ENCODE results near the gene AKNA. TPM values are rescaled to one million over a fixed set of nuclear protein-coding genes. Genes with fewer than 3 reads are reported as not detected.

Gene AKNA
- total RNA-seq, 4 donors from 2014 or later = 34.8 to 63.2 (median 48.6) TPM

DNA sequence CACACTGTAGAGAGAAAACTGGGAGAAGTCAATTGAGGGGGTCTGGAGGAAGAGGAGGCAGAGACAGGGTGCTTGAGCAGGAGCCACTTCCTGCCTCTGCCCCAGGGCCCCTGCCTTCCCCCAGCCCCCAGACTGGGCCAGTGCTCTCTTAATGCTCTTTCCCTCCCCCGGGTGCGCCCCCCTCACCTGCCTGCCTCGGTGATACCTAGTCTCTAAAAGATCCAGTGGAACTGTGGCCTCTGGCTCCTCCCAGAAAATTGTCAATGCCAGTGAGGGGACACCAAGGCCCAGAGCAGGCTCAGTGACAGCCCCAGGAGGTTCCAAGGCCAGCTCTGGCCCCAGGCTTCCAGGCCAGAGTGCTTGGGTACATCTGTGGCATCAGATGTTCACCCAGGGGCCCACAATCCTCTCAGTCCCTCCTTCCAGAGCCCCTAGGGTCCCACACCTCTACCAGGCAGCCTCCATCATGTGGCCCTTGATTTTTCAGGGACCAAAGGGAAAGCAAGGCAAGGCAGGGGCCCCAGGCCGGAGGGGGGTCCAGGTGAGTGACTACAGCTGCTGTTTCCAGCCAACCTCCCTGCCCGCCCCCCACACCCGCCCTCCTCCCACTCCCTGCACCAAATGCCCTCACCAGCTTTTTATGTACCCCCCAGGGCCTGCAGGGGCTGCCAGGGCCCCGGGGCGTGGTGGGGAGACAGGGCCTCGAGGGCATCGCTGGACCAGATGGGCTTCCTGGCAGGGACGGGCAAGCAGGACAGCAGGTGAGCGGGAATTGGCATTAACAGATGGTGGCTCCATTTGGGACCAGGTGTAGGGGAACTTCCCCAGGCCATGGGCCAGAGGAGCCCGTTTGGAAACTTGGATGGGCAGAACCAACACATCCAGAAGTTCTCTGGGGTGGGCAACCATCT, 98.0 kb downstream of the AKNA start:
- no peaks in the 10 kb centered on the region for H3K27me3 ChIP-seq
- no peak overlapping the region for H3K4me3 ChIP-seq
- TF ChIP-seq EP300 (IDR thresholded peaks at IDR 0.05; ENCODE audit: low read depth) = no peak
- no peak for TF ChIP-seq POLR2A (IDR thresholded peaks at IDR 0.05)
- no peak for TF ChIP-seq POLR2AphosphoS5 (IDR thresholded peaks at IDR 0.05)
- TF ChIP-seq, protein P1, sequence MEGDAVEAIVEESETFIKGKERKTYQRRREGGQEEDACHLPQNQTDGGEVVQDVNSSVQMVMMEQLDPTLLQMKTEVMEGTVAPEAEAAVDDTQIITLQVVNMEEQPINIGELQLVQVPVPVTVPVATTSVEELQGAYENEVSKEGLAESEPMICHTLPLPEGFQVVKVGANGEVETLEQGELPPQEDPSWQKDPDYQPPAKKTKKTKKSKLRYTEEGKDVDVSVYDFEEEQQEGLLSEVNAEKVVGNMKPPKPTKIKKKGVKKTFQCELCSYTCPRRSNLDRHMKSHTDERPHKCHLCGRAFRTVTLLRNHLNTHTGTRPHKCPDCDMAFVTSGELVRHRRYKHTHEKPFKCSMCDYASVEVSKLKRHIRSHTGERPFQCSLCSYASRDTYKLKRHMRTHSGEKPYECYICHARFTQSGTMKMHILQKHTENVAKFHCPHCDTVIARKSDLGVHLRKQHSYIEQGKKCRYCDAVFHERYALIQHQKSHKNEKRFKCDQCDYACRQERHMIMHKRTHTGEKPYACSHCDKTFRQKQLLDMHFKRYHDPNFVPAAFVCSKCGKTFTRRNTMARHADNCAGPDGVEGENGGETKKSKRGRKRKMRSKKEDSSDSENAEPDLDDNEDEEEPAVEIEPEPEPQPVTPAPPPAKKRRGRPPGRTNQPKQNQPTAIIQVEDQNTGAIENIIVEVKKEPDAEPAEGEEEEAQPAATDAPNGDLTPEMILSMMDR (IDR thresholded peaks at IDR 0.05) = no peak
- H3K36me3 ChIP-seq = no peaks in the 10 kb centered on the region
- 85% methylated on average over 13 of the region's 13 CpGs; no CpG with 5 or more reads in 1 of the 2 donors for WGBS, 2 donors (ENCODE audit: low coverage in 1 of 2)
- DNase-seq = peak; percentile 5
- intact Hi-C loops (cut with DNase I; ENCODE audit: low total_unique reads) (loop anchor here (2.0 kb wide), 2 partner anchors 183 to 207 kb away; no protein-coding TSS in a partner anchor), in situ Hi-C loops (cut with MboI; ENCODE audit: low pct_ligation_motif_present in 1 of 4, low pct_unique_long_range_greater_than_20kb in 1 of 4, low sequenced_read_pairs in 3 of 4) (loop anchor here (10.0 to 25.0 kb wide), 5 partner anchors 135 to 478 kb away; partner anchors contain the start of genes AMBP (in 1 of the 4), COL27A1 (in 1 of the 4) and KIF12 (in 1 of the 4))
- H3K4me1 ChIP-seq = no peaks in the 10 kb centered on the region
- no peaks in the 10 kb centered on the region for H3K9me3 ChIP-seq
- no peak overlapping the region for H3K27ac ChIP-seq

DNA sequence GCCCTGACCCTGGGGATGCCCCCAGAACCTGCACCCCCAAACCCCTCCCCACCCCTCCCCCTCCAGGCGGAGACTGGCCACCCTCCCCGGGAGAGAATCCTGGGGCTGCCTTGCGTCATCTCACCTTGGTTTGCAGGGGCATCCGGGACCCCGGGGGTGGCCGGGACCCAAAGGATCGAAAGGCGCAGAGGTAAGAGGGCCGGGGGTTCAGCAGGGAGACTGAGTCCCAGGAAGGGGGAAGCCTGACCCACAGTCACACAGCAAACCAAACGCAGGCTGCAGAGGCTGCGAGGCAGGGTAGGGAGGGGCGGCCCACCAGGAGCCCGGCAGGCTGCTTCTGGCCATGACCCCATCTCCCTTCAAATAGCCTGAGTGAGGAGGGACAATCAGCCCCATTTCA, 98.7 kb downstream of the AKNA start:
- in situ Hi-C loops (cut with MboI; ENCODE audit: low pct_ligation_motif_present in 1 of 4, low pct_unique_long_range_greater_than_20kb in 1 of 4, low sequenced_read_pairs in 3 of 4) = loop anchor here in 3 of 4 donors (10.0 to 25.0 kb wide), 5 partner anchors 134 to 477 kb away; partner anchors contain the start of genes AMBP (in 1 of the 3), COL27A1 (in 1 of the 3) and KIF12 (in 1 of the 3)
- intact Hi-C loops (cut with DNase I; ENCODE audit: low total_unique reads) = no loop called here
- TF ChIP-seq, protein P1 (IDR thresholded peaks at IDR 0.05) = no peak
- no peak for TF ChIP-seq POLR2A (IDR thresholded peaks at IDR 0.05)
- no peak for TF ChIP-seq POLR2AphosphoS5 (IDR thresholded peaks at IDR 0.05)
- TF ChIP-seq EP300 (IDR thresholded peaks at IDR 0.05; ENCODE audit: low read depth) = no peak
- Histone ChIP-seq H3K27ac (no peak overlapping the region), H3K4me3 (no peak overlapping the region), H3K4me1 (no peaks in the 10 kb centered on the region), H3K9me3 (no peaks in the 10 kb centered on the region), H3K36me3 (no peaks in the 10 kb centered on the region), H3K27me3 (no peaks in the 10 kb centered on the region)
- DNase-seq = peak; percentile 6
- WGBS, 2 donors (ENCODE audit: low coverage in 1 of 2) = 89% methylated on average over 13 of the region's 13 CpGs; no CpG with 5 or more reads in 1 of the 2 donors

DNA sequence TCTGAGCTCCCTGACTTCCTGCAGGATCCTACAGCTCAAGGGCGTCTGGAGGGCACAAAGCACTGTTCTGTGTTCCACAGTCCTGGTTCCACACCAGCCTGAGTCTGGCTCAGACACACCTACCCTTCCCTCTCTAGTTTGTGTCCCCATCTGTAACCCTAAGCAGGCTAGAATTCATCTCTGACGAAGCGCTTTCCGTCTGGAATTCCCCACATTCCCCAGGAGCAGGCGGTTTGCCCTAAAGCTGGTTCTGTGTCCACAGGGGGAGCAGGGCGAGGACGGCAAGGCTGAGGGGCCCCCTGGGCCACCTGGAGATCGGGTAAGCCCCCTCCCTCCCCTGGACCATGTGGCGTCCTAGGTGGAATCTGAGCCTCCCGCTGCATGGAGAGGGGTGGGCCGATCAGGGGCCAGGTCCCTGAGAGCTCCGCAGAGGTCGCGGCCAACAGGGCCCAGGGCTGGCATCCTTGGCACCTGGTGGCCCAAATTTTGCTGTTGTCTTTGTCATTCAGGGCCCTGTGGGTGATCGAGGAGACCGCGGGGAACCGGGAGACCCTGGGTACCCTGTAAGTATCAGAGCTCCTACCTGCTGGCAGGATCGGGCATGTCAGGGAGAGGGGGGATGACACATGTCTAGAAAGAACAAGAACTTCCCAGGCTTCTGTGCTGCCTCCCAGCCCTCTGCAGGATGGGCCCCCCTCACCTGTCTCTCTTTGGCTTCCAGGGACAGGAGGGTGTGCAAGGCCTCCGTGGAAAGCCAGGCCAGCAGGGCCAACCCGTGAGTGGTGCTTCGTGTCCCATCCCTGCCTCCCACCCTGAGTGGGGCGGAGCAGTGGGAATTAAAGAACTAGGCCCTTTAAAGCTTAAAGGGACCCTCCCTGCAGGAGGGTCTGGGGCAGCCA, 99.3 kb downstream of the AKNA start:
- DNase-seq = peak; percentile 7
- H3K4me3 ChIP-seq = no peak overlapping the region
- H3K27ac ChIP-seq = no peak overlapping the region
- no peaks in the 10 kb centered on the region for H3K27me3 ChIP-seq
- H3K4me1 ChIP-seq = no peaks in the 10 kb centered on the region
- WGBS, 2 donors (ENCODE audit: low coverage in 1 of 2) = 82 to 95% methylated on average over 4 to 20 of the region's 23 CpGs
- H3K9me3 ChIP-seq = no peaks in the 10 kb centered on the region
- no peaks in the 10 kb centered on the region for H3K36me3 ChIP-seq
- no peak for TF ChIP-seq POLR2A (IDR thresholded peaks at IDR 0.05)
- no peak for TF ChIP-seq POLR2AphosphoS5 (IDR thresholded peaks at IDR 0.05)
- no peak for TF ChIP-seq EP300 (IDR thresholded peaks at IDR 0.05; ENCODE audit: low read depth)
- TF ChIP-seq, protein P1 (IDR thresholded peaks at IDR 0.05) = no peak
- in situ Hi-C loops (cut with MboI; ENCODE audit: low pct_ligation_motif_present in 1 of 4, low pct_unique_long_range_greater_than_20kb in 1 of 4, low sequenced_read_pairs in 3 of 4) = loop anchor here in 3 of 4 donors (10.0 to 25.0 kb wide), 5 partner anchors 134 to 476 kb away; partner anchors contain the start of genes AMBP (in 1 of the 3), COL27A1 (in 1 of the 3) and KIF12 (in 1 of the 3)
- intact Hi-C loops (cut with DNase I; ENCODE audit: low total_unique reads) = no loop called here
